Lower leg skin (tissue), 3 donors: ENCODE data around the gene PAXX.

Experiments used
- CTCF ChIP-seq, 3 donors: fragments of 450-650 bp; IDR thresholded peaks; one replicate each; pipeline ENCODE4 v1.5.1; 2016; ENCODE audit warnings: antibody characterized with exemption in 3 of 3, mild to moderate bottlenecking in 3 of 3, moderate library complexity in 2 of 3
- POLR2A ChIP-seq, 2 donors: fragments of 450-650 bp; IDR thresholded peaks; one replicate each; pipeline ENCODE4 v1.6.1; 2016 to 2017; ENCODE audit warnings: antibody characterized with exemption in 2 of 2, mild to moderate bottlenecking in 1 of 2, moderate library complexity in 1 of 2

GRCh38 chr9:136960938-136961275, 31.3 kb upstream of the PAXX start:
- no peak for TF ChIP-seq POLR2A (IDR thresholded peaks at IDR 0.05)
- TF ChIP-seq CTCF (IDR thresholded peaks at IDR 0.05), result no peak
